Hepatocyte (in vitro differentiated cells): ENCODE results near the gene TLR10. TPM values are rescaled to one million over a fixed set of nuclear protein-coding genes. Genes with fewer than 3 reads are reported as not detected.
"Not testable (repeated sequence)": the region's sequence is repeated elsewhere in the genome, so short reads cannot be mapped to it uniquely, and the experiment has no call there.

Source experiments
- DNase-seq: peaks from one replicate; pipeline ENCODE4 v3.0.0-alpha.2; 2016; ENCODE audit warnings: low spot score
- H2AFZ ChIP-seq: fragments of 200-600 bp; sonication (generic); 2 replicates; pipeline ENCODE4 v1.6.0; 2016; ENCODE audit warnings: antibody characterized with exemption, mild to moderate bottlenecking
- H3K27ac ChIP-seq: fragments of 200-600 bp; sonication (generic); 2 replicates; pipeline ENCODE4 v1.5.1; 2016; ENCODE audit warnings: mild to moderate bottlenecking
- H3K27me3 ChIP-seq: fragments of 200-600 bp; sonication (generic); 2 replicates; pipeline ENCODE4 v1.6.1; 2016
- H3K36me3 ChIP-seq: fragments of 200-600 bp; sonication (generic); replicated peaks from 2 replicates; pipeline ENCODE4 v1.5.1; 2016; ENCODE audit warnings: low read depth; ENCODE audit not compliant: insufficient read depth
- H3K4me1 ChIP-seq: fragments of 200-600 bp; sonication (generic); 2 replicates; pipeline ENCODE4 v1.5.1; 2016; ENCODE audit warnings: mild to moderate bottlenecking, moderate library complexity; ENCODE audit not compliant: insufficient read depth
- H3K4me2 ChIP-seq: fragments of 200-600 bp; sonication (generic); 2 replicates; pipeline ENCODE4 v1.6.0; 2016
- H3K4me3 ChIP-seq: fragments of 200-600 bp; sonication (generic); 2 replicates; pipeline ENCODE4 v1.5.1; 2016; ENCODE audit warnings: mild to moderate bottlenecking
- H3K79me2 ChIP-seq: fragments of 200-600 bp; sonication (generic); 2 replicates; pipeline ENCODE4 v1.6.0; 2017; ENCODE audit warnings: mild to moderate bottlenecking
- H3K9me2 ChIP-seq: fragments of 200-600 bp; sonication (generic); replicated peaks from 2 replicates; pipeline ENCODE4 v1.6.0; 2017; ENCODE audit warnings: mild to moderate bottlenecking; ENCODE audit not compliant: insufficient read depth
- H3K9me3 ChIP-seq: fragments of 200-600 bp; sonication (generic); 2 replicates; pipeline ENCODE4 v1.5.1; 2016; ENCODE audit warnings: low read depth, mild to moderate bottlenecking
- H4K20me1 ChIP-seq: fragments of 200-600 bp; sonication (generic); 2 replicates; pipeline ENCODE4 v1.6.0; 2016; ENCODE audit warnings: mild to moderate bottlenecking; ENCODE audit not compliant: insufficient read depth, poor library complexity, severe bottlenecking
- EZH2 ChIP-seq: fragments of 200-600 bp; sonication (generic); IDR thresholded peaks from 2 replicates; pipeline ENCODE4 v1.6.1; 2016; ENCODE audit warnings: antibody characterized with exemption, mild to moderate bottlenecking, borderline replicate concordance
- EZH2phosphoT487 ChIP-seq: fragments of 200-600 bp; sonication (generic); IDR thresholded peaks from one replicate; pipeline ENCODE4 v1.6.1; 2018; ENCODE audit warnings: antibody characterized with exemption, mild to moderate bottlenecking, low read depth, moderate library complexity; ENCODE audit not compliant: unreplicated experiment, severe bottlenecking
- WGBS: methylation state at CpG from one replicate; pipeline ENCODE4 v1.1.6; 2016; ENCODE audit warnings: low lambda C conversion rate; ENCODE audit errors: missing lambda C conversion rate; 5-methylcytosine and 5-hydroxymethylcytosine counted together
- polyA plus RNA-seq: library from polyadenylated mRNA; unstranded; fragments of >200 nt; fragmentation: Nextera tagmentation; extraction: Ambion mirVana; gene quantifications from 2 replicates; pipeline ENCODE4 v1.2.1, GENCODE V29; 2016
- total RNA-seq: library from RNA; depleted of rRNA; stranded (reverse); fragments of >200 nt; gene quantifications from 2 replicates; pipeline ENCODE4 v1.2.3, GENCODE V29; 2014
- TF ChIP-seq, protein P1 (sequence below): fragments of 200-600 bp; sonication (generic); IDR thresholded peaks from 2 replicates; pipeline ENCODE4 v1.5.1; 2016; ENCODE audit warnings: antibody characterized with exemption, mild to moderate bottlenecking; ENCODE audit not compliant: poor library complexity

Gene TLR10
- total and polyA plus RNA-seq, 2 experiments from 2014 or later = not detected

DNA sequence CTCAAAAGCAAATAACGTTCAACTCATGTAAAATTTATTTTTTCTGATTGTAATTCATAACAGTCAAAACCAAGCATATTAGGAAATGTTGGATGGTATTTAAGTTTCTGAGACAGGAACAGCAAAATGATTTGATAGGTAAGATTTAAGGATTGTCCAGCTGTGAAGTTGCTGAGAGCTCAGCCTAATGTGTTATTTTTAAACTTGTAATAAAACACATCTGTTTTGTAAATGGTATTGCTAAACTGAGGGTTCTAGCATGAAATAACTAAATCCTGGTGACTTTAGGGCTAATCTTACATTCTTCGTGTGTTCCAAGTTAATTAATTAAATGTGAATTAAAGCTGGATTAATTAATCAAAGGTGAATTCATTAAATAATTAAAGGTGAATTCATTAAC lies 13.3 kb downstream of the TLR10 start:
- no peaks in the 10 kb centered on the region for H3K9me3 ChIP-seq
- 76% methylated on average over 2 of the region's 2 CpGs for WGBS
- no peaks in the 10 kb centered on the region for H3K36me3 ChIP-seq
- H3K79me2 ChIP-seq = no peaks in the 10 kb centered on the region
- no peaks in the 10 kb centered on the region for H4K20me1 ChIP-seq
- no peaks in the 10 kb centered on the region for H3K27me3 ChIP-seq
- TF ChIP-seq, protein P1, sequence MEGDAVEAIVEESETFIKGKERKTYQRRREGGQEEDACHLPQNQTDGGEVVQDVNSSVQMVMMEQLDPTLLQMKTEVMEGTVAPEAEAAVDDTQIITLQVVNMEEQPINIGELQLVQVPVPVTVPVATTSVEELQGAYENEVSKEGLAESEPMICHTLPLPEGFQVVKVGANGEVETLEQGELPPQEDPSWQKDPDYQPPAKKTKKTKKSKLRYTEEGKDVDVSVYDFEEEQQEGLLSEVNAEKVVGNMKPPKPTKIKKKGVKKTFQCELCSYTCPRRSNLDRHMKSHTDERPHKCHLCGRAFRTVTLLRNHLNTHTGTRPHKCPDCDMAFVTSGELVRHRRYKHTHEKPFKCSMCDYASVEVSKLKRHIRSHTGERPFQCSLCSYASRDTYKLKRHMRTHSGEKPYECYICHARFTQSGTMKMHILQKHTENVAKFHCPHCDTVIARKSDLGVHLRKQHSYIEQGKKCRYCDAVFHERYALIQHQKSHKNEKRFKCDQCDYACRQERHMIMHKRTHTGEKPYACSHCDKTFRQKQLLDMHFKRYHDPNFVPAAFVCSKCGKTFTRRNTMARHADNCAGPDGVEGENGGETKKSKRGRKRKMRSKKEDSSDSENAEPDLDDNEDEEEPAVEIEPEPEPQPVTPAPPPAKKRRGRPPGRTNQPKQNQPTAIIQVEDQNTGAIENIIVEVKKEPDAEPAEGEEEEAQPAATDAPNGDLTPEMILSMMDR = no peak
- no peak for TF ChIP-seq EZH2phosphoT487
- TF ChIP-seq EZH2 = no peak
- no peak overlapping the region for H3K4me2 ChIP-seq
- no peaks in the 10 kb centered on the region for H3K4me1 ChIP-seq
- no peaks in the 10 kb centered on the region for H3K9me2 ChIP-seq
- H2AFZ ChIP-seq = no peak overlapping the region
- no peak overlapping the region for H3K27ac ChIP-seq
- H3K4me3 ChIP-seq = no peak overlapping the region
- no peak for DNase-seq

DNA sequence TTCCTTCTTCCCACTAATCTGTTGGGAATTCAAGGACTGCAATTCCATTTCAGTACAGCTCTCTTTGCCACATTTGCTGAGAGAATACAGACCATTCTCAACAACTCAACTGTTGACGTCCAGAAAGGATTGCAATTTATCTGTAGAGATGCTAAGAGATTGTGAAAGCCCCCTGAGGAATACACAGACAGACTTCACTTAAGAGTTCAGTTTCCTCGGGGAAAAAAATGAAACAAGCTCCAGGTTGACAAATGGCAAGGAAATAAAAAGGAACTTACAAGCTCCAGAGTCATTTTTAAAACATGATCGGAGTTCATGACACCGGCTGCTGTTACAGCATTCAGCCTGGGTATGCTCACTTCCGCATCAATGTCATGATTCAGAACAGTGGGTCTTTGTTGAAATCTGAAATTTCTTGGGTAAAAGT lies 13.8 kb downstream of the TLR10 start:
- no peak for DNase-seq

DNA sequence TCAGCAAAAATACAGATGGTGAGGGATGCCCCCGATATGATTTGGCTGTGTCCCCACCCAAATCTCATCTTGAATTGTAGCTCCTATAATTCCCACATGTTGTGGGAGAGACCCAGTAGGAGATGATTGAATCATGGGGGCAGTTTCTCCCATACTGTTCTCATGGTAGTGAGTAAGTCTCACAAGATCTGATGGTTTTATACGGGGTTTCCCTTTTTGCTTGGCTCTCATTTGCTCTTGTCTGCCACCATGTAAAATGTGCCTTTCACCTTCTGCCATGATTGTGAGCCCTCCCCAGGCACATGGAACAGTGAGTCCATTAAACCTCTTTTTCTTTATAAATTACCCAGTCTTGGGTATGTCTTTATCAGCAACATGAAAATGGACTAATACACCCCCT lies 15.8 kb downstream of the TLR10 start:
- WGBS = 94% methylated on average over 2 of the region's 2 CpGs
- not testable (repeated sequence) for H3K9me2 ChIP-seq, DNase-seq, H3K4me2 ChIP-seq, H3K36me3 ChIP-seq, H3K4me1 ChIP-seq, H3K4me3 ChIP-seq, H4K20me1 ChIP-seq, H3K27ac ChIP-seq, H3K9me3 ChIP-seq, H3K79me2 ChIP-seq, H3K27me3 ChIP-seq, H2AFZ ChIP-seq

More for the DNA sequence above, 13.8 kb downstream of the TLR10 start:
- no peaks in the 10 kb centered on the region for H3K27me3 ChIP-seq
- H3K27ac ChIP-seq = no peak overlapping the region
- H3K4me3 ChIP-seq = no peak overlapping the region
- H3K4me2 ChIP-seq = no peak overlapping the region
- TF ChIP-seq EZH2 (no peak), EZH2phosphoT487 (no peak)
- TF ChIP-seq, protein P1 = no peak
- H2AFZ ChIP-seq = no peak overlapping the region
- no peaks in the 10 kb centered on the region for H3K4me1 ChIP-seq
- H3K79me2 ChIP-seq = no peaks in the 10 kb centered on the region
- H3K9me2 ChIP-seq = no peaks in the 10 kb centered on the region
- H3K9me3 ChIP-seq = no peaks in the 10 kb centered on the region
- WGBS = 65% methylated on average over 5 of the region's 5 CpGs
- H3K36me3 ChIP-seq = no peaks in the 10 kb centered on the region
- no peaks in the 10 kb centered on the region for H4K20me1 ChIP-seq

DNA sequence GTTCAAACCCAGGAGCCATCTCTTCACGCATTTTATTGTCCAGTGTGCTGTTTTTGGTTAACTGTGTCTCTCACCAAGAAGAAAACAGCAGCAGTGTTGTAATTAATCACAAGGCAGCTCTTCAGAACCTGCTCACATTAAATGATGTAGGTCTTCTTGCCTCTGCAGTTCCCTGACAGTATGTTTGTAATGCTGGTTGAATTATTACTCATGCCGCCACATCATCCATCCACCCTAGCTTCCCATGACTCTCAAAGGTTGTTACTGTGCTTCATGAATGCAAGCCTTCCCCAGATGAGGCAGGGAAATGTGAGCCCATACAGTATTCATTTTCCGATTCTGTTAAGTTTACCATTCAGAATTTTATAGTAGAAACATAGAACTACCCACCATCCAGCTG lies 17.4 kb downstream of the TLR10 start:
- H3K79me2 ChIP-seq = no peaks in the 10 kb centered on the region
- no peaks in the 10 kb centered on the region for H3K27me3 ChIP-seq
- no peak overlapping the region for H3K4me3 ChIP-seq
- H3K9me2 ChIP-seq = no peaks in the 10 kb centered on the region
- no peak overlapping the region for H2AFZ ChIP-seq
- no peak overlapping the region for H3K27ac ChIP-seq
- no peak for DNase-seq
- H3K4me1 ChIP-seq = no peaks in the 10 kb centered on the region
- H4K20me1 ChIP-seq = no peaks in the 10 kb centered on the region
- H3K9me3 ChIP-seq = no peaks in the 10 kb centered on the region
- no peak overlapping the region for H3K4me2 ChIP-seq
- TF ChIP-seq EZH2 (no peak), EZH2phosphoT487 (no peak)
- TF ChIP-seq, protein P1 = no peak
- whole genome bisulfite sequencing = 96% methylated on average over 3 of the region's 3 CpGs
- no peaks in the 10 kb centered on the region for H3K36me3 ChIP-seq
